ENCODE measurements around the gene KRTAP10-6.
"Not testable (repeated sequence)": the region's sequence is repeated elsewhere in the genome, so short reads cannot be mapped to it uniquely, and the experiment has no call there.

The KRTAP10-6 gene, protein sequence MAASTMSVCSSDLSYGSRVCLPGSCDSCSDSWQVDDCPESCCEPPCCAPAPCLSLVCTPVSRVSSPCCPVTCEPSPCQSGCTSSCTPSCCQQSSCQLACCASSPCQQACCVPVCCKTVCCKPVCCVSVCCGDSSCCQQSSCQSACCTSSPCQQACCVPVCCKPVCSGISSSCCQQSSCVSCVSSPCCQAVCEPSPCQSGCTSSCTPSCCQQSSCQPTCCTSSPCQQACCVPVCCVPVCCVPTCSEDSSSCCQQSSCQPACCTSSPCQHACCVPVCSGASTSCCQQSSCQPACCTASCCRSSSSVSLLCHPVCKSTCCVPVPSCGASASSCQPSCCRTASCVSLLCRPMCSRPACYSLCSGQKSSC

DNA sequence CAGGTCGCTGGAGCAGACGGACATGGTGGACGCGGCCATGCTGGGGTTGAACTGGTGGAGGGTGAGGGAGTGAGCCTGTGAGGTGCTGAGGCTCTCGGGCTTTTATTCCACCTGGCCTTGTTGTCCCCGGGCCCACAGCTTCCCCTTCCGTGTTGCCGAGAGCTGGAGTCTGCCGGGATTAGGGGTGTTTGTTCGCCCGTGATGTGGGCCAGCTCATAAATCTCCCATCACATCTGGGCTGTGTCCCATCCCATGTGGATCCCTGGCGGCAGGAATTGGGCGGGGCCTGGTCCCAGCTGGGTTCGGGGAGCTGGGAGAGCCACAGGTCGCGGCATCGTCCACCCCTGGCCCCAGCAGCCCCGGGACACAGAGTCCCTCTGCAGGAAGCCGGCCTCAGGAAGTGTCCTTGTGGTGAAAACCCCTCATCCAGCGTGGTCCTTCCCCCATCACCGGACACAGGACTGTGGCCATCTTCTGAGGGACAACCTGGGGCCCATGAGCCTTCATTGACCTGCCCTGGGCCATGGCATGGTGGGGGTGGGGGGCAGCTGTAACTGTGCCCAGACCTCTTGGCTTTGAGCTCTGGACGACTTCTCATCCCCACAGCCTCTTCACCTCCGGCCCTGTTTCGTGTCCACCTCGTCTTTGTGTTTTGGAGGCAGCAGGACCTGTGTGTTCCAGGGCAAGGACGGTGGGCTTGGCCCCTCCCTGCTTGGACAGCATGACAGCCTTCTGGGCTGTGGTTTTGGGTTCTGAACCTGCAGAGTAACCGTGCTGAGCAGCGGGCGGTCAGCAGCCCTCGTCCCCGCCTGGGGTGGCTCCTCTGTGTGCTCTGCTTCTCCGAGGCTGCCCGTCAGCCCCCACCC lies at the start of gene KRTAP10-6:
Gene KRTAP10-6, minus strand, starts transcription at position 60 of the 866 bp plus-strand sequence. Its CDS starts 21 bp downstream, at position 39.
- DNase-seq: no peak

DNA sequence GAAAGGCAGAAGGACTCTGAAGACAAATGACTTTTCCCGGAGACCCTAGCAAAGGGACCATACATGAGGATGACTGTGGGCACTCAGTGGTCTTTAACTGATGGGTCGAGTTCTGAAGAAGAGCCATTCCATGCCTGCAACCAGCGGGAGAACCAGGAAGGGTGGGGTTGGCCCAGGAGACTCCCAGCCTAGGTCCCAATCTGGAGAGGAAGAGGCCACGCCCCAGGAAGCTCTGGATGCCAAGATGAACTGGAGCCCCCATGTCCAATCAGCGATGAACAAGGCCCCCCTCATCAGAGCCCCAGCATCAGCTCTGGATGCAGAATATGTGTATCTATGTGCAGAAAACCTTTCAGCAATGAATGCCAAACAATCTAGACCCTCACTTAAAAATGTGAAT lies 48.5 kb upstream of the KRTAP10-6 start:
- no peak for DNase-seq

DNA sequence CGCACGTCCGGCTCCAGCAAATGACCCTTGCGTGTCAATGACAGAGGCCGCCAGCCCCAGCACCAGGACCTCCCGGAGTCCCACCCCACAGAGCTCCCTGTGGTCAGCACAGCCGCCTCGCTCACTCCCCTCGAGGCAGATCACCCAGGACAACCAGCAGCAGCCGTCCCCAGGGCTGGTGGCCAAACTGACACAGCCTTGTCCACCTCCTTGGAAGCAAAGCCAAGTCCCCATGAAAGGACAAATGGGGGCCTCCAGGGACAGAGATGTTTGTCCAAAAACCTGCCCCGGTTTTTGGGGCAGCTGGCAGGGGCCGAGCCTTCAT lies 47.0 kb upstream of the KRTAP10-6 start:
- DNase-seq: no peak

DNA sequence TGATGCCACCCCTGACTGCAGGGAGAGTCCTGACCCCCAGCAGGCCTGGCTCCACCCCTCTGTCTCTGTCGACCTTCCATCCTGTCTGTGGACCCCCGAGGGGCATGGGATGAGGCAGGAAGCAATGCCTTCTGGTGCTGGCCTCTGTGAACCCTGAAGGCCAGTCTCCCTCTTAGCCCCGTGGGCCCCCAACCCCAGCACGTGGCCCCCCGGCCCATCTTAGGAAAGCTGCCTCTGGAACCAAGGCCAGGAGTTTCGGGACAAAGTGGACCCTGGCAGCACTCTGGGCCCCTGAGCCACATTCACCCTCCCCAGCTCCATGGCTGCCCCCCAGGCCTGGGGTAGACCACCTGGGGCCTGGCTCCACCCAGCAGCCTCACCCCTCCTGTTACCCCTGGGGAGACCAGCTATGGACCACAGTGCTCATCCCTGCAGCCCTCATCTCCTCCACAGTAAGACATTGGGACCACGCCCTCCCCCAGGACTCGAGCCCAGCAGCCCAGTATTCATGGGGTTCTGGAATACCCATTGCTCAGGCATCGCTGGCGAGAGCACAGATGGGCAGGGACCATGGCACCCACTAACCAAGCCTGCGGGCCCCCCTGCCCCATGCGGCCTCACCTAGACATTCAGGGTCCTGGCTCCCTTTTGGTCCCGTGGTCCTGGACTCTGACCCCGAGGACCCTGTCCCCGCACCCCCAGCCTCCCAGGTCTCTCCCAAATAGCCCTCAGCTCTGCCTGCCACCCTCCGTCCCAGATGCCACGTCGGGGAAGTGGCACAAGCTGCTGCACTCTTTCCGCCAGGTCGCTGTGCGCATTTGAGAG lies 46.4 kb upstream of the KRTAP10-6 start:
- not testable (repeated sequence) for DNase-seq

DNA sequence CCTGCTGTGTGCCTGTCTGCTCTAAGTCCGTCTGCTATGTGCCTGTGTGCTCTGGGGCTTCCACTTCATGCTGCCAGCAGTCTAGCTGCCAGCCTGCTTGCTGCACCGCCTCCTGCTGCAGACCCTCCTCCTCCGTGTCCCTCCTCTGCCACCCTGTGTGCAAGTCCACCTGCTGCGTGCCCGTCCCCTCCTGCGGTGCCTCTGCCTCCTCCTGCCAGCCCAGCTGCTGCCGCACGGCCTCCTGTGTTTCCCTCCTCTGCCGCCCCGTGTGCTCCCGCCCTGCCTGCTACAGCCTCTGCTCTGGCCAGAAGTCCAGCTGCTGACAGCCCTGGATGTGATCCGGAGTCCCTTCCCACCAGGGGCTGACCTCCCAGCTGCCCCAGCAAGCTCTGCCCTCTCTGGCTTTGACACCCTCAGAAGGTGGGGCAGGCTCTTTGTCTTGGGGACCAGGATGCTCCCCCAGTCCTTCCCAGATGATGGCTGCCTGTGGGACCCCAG lies 45.6 kb upstream of the KRTAP10-6 start:
- not testable (repeated sequence) for DNase-seq

DNA sequence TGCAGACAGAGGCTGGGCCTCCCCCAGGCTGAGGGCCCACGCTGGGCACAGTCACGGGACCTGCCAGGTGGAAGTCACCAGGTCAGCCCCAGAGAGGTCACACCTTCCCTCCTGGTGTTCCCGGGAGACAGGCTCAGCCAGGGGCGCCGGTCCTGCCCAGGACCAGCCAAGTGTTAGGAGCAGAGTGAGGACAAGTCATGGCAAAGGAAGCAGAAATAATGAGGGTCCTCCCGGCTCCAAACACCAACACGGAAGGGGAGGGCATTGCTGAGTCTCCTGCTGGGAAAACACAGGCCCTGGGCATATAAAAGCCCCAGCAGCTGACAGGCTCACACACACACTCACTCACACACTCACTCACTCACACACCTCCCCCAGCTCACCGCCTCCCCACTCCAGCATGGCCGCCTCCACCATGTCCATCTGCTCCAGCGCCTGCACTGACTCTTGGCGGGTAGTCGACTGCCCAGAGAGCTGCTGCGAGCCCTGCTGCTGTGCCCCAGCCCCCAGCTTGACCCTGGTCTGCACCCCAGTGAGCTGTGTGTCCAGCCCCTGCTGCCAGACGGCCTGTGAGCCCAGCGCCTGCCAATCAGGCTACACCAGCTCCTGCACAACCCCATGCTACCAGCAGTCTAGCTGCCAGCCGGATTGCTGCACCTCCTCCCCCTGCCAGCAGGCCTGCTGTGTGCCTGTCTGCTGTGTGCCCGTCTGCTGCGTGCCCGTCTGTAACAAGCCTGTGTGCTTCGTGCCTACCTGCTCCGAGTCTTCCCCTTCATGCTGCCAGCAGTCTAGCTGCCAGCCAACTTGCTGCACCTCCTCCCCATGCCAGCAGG lies 44.9 kb upstream of the KRTAP10-6 start, which contains the start of gene KRTAP10-10:
Gene KRTAP10-10, plus strand, starts transcription at position 339 of the 833 bp plus-strand sequence. Its CDS starts 62 bp downstream, at position 401.
- no peak for DNase-seq

DNA sequence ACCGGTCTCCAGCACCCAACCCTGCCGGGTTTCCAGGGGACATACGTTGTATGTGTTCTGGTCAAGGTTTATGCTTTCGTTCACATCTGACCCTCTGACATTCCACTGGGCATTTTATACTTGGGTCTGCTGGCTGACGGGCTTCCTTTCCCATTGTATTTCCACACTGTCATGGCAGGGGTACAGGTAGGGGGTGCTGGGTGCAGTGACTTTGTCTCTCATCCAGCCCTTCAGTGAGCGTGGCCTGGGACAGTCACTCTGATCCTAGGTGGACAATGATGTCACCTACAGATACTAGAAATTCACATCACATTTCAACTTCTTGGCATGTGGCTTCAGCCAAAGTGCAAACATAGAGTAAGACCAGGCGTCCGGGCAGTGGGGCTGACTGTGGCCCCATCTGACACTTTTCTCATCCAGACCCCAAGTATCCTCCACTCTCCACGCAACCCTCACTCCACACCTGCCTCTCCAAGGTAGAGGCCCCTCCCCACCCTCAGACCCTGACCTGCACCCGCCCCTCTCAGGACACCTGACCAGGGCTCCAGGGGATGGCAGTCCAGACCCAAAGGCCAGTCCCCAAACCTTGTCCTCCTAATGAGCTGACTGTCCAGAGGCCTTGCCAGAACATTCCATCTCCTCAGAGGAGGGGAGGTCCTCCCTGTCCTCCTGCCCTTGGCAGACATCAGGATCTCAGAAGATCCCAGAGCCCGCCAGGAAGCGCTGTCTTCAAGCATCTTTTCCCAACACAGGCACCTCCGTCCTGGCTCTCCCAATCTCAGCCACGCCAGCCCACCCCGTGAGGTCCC lies 44.1 kb upstream of the KRTAP10-6 start:
- DNase-seq: no peak

DNA sequence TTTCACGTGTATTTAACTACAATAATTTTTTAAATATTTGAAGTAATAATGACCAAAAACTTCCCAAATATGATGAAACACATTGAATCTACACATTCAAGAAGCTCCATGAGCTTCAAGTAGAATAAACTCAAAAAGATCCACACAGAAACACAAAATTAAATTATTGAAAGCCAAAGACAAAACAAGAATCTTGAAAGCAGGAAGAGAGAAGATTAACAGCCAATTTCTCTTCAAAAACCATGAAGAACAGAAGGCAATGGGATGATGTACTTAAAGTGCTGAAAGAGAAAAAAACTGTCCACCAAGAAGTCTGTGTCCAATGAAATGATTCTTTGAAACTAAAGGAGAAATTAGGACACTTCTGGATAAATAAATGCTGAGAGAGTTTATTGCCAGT lies 39.8 kb upstream of the KRTAP10-6 start:
- no peak for DNase-seq

DNA sequence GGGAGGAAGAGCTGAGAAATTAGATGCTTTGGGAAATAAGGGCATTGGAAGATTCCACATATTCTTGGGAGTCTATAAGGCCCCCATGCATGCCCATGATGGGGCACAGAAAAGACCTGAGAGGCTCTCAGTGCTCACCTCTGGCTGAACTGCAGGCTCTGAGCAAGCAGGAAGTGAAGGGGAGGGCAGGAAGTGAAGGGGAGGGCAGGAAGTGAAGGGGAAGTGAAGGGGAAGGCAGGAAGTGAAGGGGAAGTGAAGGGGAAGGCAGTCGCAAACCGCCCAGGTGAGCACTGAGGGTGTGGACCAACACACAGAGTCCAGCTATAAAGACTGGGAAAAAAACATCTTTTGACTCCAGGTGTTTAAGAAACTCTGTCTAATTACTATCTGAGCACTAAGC lies 38.1 kb upstream of the KRTAP10-6 start:
- DNase-seq: no peak

DNA sequence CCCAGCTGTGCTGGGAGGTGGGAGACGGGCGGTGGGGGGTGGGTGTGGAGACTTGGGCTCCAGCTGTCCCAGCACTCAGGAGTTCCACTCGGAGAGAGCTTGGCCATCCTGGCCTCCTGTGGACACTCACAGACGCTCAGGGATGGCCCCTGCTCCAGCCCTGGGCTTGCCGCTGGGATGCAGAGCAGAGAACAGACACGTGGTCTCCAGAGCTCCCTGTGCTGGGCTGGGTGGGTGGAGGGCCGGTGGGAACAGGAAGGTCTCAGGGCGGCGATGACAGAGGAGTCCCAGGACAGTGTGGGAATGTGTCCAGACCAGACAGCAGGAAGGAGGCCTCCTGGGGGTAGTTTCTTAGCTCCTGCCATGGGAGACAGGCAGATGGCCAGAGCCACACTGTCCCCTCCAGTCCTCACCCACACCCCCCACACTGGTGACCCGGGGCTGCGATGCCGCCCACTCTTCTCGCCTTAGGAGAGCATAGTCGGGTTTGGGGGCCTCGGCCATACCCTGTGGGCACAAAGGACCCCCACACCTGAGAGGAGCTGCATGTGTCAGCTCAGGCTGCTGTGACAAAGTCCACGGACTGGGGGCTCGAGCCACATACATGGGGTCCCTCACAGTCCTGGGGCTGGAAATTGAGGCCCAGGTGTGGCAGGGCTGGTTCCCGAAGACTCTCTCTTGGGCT lies 36.5 kb upstream of the KRTAP10-6 start:
- no peak for DNase-seq

DNA sequence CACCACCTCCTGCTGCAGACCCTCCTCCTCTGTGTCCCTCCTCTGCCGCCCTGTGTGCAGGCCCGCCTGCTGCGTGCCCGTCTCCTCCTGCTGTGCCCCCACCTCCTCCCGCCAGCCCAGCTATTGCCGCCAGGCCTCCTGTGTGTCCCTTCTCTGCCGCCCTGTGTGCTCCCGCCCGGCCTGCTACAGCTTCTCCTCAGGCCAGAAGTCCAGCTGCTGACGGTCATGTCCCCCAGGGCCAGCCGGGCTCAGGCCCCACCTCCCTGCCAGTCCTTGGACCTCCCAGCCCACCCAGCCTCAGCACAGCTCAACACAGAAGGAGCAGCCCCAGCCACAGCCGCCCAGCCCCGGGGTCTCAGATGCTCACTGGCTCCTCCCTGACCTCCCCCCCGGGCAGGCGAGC lies 35.5 kb upstream of the KRTAP10-6 start:
- DNase-seq: not testable (repeated sequence)

DNA sequence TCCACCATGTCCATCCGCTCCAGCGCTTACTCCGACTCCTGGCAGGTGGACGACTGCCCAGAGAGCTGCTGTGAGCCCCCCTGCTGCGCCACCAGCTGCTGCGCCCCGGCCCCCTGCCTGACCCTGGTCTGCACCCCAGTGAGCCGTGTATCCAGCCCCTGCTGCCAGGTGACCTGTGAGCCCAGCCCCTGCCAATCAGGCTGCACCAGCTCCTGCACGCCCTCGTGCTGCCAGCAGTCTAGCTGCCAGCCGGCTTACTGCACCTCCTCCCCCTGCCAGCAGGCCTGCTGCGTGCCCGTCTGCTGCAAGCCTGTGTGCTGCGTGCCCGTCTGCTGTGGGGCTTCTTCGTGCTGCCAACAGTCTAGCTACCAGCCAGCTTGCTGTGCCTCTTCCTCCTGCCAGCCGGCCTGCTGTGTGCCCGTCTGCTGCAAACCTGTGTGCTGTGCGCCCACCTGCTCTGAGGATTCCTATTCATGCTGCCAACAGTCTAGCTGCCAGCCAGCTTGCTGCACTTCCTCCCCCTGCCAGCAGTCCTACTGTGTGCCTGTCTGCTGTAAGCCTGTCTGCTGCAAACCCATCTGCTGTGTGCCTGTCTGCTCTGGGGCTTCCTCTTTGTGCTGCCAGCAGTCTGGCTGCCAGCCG lies 35.0 kb upstream of the KRTAP10-6 start:
- DNase-seq: not testable (repeated sequence)

DNA sequence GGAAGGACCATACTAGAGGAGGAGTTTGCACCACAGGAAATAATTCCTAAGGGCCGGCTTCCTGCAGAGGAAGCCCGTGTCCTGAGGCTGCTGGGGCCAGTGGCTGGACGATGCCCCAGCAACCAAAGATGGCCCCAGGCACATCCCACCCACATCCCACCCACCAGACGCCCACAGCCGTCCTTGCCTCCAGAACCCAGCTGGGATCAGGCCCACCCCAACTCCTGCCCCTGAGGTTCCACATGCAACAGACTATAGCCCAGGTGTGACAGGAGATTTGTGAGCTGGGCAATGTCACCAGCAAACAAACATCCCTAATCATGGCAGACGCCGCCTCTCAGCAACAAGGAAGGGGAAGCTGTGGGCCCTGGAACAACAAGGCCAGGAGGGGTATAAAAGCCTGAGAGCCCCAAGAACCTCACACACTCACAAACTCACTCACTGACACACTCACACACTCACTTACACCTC lies 34.4 kb upstream of the KRTAP10-6 start, which contains the start of gene KRTAP10-9:
Gene KRTAP10-9, plus strand, starts transcription at position 421 of the 471 bp plus-strand sequence. CDS start 79 bp downstream, outside the sequence.
- DNase-seq: no peak

DNA sequence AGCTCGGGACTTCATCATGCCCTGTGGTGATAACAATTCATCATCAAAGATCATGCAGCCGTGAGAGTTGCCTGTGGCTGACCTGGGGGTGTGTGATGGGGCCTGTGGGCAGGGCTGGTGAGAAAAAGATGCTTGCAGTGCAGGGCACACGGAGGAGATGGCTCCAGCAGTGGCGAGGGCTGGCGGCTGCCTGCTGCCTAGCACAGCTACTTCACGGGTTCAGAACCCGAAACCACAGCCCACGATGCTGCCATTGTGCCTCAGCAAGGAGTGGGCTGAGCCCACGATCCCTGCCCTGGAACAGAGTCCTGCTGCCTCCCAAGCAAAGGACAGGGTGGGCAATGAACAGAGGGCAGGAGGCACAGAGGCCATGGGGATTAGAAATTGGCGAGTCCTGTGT lies 34.0 kb upstream of the KRTAP10-6 start:
- no peak for DNase-seq

DNA sequence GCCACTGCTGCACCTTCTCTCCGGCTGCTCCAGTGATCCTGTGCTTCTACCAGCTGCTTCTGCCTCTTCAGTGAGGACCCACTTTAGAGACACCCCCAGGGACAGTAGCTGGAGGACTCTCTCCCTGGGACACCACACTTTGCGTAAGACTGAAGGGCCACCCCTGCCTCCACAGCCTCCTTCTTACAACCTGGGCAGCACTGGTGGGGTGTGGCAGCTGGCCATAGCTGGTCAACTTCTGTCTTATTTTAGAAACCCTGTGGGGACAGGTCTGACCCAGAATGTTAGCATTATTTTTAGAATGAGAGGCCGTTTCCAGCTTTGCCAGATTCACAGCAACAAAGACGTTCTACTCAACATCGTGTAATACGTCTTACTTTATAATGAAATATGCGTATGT lies 33.5 kb upstream of the KRTAP10-6 start:
- DNase-seq: no peak

DNA sequence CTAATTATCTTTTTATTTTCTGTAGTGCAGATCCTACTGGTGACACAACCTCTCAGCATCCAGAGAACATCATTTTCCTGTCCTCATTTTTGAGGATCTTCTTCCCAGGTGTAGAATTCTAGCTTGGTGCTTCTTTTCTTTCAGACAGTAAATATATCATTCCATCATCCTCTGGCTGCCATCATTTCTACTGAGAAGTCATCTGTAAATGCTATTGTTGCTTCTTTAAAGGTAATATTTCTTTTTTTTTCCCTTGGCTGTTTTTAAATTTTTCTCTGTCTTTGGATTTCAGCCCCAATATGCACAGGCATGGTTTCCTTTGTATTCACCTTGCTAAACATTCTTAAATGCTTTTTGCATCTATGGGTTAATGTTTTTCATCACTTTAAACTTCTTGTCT lies 31.3 kb upstream of the KRTAP10-6 start:
- no peak for DNase-seq

DNA sequence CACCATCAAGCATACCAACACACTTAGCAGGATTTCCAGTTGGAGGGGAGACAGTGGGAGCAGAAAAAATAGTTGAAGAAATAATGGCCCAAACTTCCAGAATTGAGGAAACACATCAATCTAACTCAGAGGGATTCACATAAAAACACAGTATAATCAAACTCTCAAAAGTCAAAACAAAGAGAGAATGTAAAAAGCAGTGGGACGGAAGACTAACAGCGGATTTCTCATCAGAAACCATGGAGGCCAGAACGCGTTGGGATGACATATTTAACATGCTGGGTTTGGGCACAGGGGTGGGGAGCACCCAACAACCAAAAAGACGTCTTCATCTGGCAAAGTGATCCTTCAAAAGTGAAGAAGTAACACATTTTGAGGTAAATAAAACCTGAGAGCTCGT lies 27.6 kb upstream of the KRTAP10-6 start:
- no peak for DNase-seq

DNA sequence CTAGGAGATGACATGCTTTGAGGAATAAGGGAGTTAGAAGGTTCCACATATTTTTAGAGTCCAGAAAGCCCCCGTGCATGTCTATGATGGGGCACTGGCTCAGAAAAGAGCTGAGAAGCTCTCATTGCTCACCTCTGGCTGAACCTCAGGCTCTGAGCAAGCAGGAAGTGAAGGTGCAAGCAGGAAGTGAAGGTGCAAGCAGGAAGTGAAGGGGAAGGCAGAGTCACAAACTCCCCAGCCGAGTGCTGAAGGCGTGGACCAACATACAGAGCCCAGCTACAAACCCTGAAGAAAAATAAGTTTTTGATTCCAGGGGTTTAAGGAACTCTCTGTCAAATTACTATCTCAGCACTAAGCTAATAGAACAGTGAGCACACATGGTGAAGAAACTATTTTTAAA lies 26.6 kb upstream of the KRTAP10-6 start:
- no peak for DNase-seq

DNA sequence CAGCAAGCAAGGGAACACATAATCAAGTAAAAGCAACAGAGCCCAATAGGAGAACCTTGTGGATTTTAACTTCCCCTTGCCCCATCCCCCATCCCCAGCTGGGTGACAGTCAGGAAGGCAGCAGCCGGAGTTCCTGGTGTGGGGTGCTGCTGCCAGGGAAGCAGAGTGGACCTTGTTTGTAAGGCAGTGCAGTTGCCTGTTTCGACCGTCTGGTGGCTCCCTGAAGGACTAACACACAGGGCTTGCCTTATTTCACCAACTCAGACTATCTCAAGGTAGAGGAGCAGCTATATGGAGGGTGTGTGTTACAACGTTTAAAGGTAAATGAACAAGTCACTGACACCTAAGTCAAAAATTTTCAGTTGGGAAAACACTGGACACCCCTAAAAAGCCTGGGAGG lies 26.2 kb upstream of the KRTAP10-6 start:
- no peak for DNase-seq

DNA sequence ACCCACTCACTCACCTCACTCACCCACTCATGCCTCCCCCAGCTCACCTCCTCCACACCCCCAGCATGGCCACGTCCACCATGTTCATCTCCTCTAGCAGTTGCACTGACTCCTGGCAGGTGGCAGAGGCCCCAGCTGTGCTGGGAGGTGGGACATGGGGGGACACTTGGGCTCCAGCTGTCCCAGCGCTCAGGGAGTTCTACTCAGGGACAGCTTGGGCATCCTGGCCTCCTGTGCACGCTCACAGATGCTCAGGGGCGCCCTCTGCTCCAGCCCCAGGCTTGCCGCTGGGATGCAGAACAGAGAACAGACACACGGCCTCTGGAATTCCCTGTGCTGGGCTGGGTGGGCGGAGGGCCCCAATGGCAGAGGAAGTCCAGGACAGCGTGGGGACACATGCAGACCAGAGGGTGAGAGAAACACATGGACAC lies 24.8 kb upstream of the KRTAP10-6 start:
- DNase-seq: no peak
